Measurements from ENCODE around the gene TLX2.

GRCh38 chr2:74548900-74549826 lies 34.9 kb downstream of the TLX2 start:
- TF ChIP-seq EZH2 (IDR thresholded peaks at IDR 0.05; ENCODE audit: borderline replicate concordance, low read depth, low read length, poor library complexity, severe bottlenecking), result no peak
- TF ChIP-seq, protein P1, sequence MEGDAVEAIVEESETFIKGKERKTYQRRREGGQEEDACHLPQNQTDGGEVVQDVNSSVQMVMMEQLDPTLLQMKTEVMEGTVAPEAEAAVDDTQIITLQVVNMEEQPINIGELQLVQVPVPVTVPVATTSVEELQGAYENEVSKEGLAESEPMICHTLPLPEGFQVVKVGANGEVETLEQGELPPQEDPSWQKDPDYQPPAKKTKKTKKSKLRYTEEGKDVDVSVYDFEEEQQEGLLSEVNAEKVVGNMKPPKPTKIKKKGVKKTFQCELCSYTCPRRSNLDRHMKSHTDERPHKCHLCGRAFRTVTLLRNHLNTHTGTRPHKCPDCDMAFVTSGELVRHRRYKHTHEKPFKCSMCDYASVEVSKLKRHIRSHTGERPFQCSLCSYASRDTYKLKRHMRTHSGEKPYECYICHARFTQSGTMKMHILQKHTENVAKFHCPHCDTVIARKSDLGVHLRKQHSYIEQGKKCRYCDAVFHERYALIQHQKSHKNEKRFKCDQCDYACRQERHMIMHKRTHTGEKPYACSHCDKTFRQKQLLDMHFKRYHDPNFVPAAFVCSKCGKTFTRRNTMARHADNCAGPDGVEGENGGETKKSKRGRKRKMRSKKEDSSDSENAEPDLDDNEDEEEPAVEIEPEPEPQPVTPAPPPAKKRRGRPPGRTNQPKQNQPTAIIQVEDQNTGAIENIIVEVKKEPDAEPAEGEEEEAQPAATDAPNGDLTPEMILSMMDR (conservative IDR thresholded peaks at IDR 0.05; ENCODE audit: low read depth, low read length), result no peak
